ENCODE data around the gene HDHD2.

DNA sequence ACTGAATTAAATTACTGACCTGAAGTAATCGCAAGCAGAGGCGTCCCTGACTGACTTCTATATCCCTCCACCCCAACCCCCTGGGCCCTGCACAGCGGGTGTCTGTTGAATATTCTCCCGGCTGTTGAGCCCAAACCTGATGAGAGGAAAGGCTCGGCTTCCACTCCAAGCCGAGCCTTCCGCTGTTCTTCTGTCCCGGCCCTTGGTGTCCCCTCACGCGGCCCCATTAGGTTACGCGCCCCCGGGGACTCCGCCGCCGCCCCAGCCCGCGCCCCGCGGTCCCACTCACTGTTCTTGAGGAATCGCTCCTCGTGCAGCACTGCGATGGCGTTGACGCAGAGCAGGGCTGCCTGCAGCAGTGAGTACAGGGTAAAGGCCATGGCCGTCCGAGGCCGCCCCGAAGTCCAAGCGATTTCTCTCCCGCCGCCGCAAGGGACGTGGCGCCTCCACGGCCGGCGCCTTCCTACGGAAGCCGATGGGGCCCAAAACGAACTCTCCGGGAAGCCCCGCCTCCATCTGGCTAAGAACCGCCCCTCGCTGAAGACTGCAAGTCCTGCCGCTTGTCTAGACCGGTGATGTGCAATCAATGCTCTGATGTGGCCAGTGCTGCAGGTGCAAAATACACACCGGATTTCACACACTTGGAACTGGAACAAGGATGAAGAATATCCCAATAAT is 25.7 kb upstream of the HDHD2 start, which contains the start of gene IER3IP1:
- TF ChIP-seq, protein P1, sequence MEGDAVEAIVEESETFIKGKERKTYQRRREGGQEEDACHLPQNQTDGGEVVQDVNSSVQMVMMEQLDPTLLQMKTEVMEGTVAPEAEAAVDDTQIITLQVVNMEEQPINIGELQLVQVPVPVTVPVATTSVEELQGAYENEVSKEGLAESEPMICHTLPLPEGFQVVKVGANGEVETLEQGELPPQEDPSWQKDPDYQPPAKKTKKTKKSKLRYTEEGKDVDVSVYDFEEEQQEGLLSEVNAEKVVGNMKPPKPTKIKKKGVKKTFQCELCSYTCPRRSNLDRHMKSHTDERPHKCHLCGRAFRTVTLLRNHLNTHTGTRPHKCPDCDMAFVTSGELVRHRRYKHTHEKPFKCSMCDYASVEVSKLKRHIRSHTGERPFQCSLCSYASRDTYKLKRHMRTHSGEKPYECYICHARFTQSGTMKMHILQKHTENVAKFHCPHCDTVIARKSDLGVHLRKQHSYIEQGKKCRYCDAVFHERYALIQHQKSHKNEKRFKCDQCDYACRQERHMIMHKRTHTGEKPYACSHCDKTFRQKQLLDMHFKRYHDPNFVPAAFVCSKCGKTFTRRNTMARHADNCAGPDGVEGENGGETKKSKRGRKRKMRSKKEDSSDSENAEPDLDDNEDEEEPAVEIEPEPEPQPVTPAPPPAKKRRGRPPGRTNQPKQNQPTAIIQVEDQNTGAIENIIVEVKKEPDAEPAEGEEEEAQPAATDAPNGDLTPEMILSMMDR (conservative IDR thresholded peaks at IDR 0.05 in 1 of 2, IDR thresholded peaks at IDR 0.05 in 1 of 2; ENCODE audit: low read depth in 1 of 2, low read length in 2 of 2): no peak
- no peak for TF ChIP-seq EZH2 (IDR thresholded peaks at IDR 0.05; ENCODE audit: low read length, missing control alignments)
